HCT116 (cell line): ENCODE data around the gene C5AR2. TPM values are rescaled to one million over a fixed set of nuclear protein-coding genes. Genes with fewer than 3 reads are reported as not detected.

Experiments used
- ATAC-seq: fragments of 200-7000 bp; cut with Tn5 transposase; 2 replicates; pipeline ENCODE4 v1.9.1; 2020; ENCODE audit warnings: mild to moderate bottlenecking, moderate library complexity
- BruUV-seq: library from RNA; stranded (reverse); fragments of 400-500 nt; replicated peaks from 2 replicates; lab custom pipeline; 2021; lab: Mats Ljungman, UMichigan
- CTCF ChIA-PET: fragments of 300-600 bp; sonication (Branson Sonifier 250); formaldehyde crosslinking; loops from one replicate; lab custom pipeline; 2021; ENCODE audit warnings: antibody characterized with exemption; lab: Charles Lee
- POLR2A ChIA-PET: fragments of 300-600, 350-600 bp; sonication (Branson Sonifier 250); formaldehyde crosslinking; loops from one replicate; lab custom pipeline; 2021; ENCODE audit warnings: antibody characterized with exemption; lab: Charles Lee
- RAD21 ChIA-PET, 2 experiments: fragments of 300-600 bp; sonication (Branson Sonifier 250); formaldehyde crosslinking; loops; one replicate each; lab custom pipeline; 2023; ENCODE audit warnings: low total read pairs in 2 of 2; ENCODE audit not compliant: uncharacterized antibody in 2 of 2, unreplicated experiment in 2 of 2, low non-redundant PET in 1 of 2; lab: Charles Lee
- DNase-seq: peaks from one replicate; pipeline ENCODE4 v3.0.0-alpha.2; 2010; ENCODE audit warnings: low read depth, low spot score
- H2AFZ ChIP-seq: fragments of 200-600 bp; shearing (Covaris generic), sonication (generic); 2 replicates; pipeline ENCODE4 v1.6.1; 2017; ENCODE audit warnings: low read depth, mixed run types, mixed read lengths, antibody characterized with exemption, low read length; ENCODE audit not compliant: poor library complexity, severe bottlenecking
- H3K27ac ChIP-seq: 2 replicates; pipeline ENCODE4 v1.5.1; 2012; ENCODE audit warnings: low read depth, low read length
- H3K27me3 ChIP-seq: fragments of 200-600 bp; sonication (generic); 2 replicates; pipeline ENCODE4 v1.6.1; 2016; ENCODE audit warnings: mixed run types, low read length, mixed read lengths; ENCODE audit not compliant: insufficient read depth
- H3K36me3 ChIP-seq, 2 experiments: fragments of 200-500 bp in 1 of 2; fragments of 200-600 bp in 1 of 2; sonication (Bioruptor generic) in 1 of 2; sonication (generic) in 1 of 2; 2 replicates each; pipeline versions ENCODE4 v1.5.1 to v1.6.1; 2014 to 2016; ENCODE audit warnings: low read length in 2 of 2, inconsistent platforms in 1 of 2, mixed read lengths in 1 of 2, mixed run types in 1 of 2; ENCODE audit not compliant: insufficient read depth in 2 of 2, control insufficient read depth in 1 of 2
- H3K4me1 ChIP-seq, 2 experiments: fragments of 200-600 bp in 1 of 2; sonication (generic) in 1 of 2; 2 replicates each; pipeline versions ENCODE4 v1.5.1 to v1.6.1; 2012 to 2017; ENCODE audit warnings: low read length in 2 of 2, inconsistent platforms in 1 of 2, mild to moderate bottlenecking in 1 of 2, mixed read lengths in 1 of 2, mixed run types in 1 of 2, moderate library complexity in 1 of 2; ENCODE audit not compliant: insufficient read depth in 2 of 2, control insufficient read depth in 1 of 2
- H3K4me2 ChIP-seq: fragments of 200-600 bp; sonication (generic); 2 replicates; pipeline ENCODE4 v1.6.1; 2017; ENCODE audit warnings: mixed run types, low read length, mixed read lengths
- H3K4me3 ChIP-seq, 2 experiments: fragments of 200-600 bp in 1 of 2; sonication (generic) in 1 of 2; replicated peaks in 1 of 2; 2 replicates each; pipeline ENCODE4 v1.5.1; 2011 to 2016; ENCODE audit warnings: low read length in 2 of 2, control low read depth in 1 of 2, low read depth in 1 of 2, mild to moderate bottlenecking in 1 of 2, mixed read lengths in 1 of 2, mixed run types in 1 of 2
- H3K79me2 ChIP-seq: fragments of 200-600 bp; sonication (generic); 2 replicates; pipeline ENCODE4 v1.6.1; 2017; ENCODE audit warnings: mild to moderate bottlenecking, mixed run types, low read length, moderate library complexity, mixed read lengths; ENCODE audit not compliant: insufficient read depth
- H3K9ac ChIP-seq: fragments of 200-600 bp; sonication (generic); 2 replicates; pipeline ENCODE4 v1.6.1; 2016; ENCODE audit warnings: low read length, mixed read lengths
- H3K9me2 ChIP-seq: fragments of 200-600 bp; sonication (generic), shearing (Covaris generic); 2 replicates; pipeline ENCODE4 v1.6.1; 2017; ENCODE audit warnings: mixed run types, mild to moderate bottlenecking, moderate library complexity; ENCODE audit not compliant: insufficient read depth
- H3K9me3 ChIP-seq, 2 experiments: fragments of 200-500 bp in 1 of 2; fragments of 200-600 bp in 1 of 2; sonication (Bioruptor generic) in 1 of 2; sonication (generic) in 1 of 2; 2 replicates each; pipeline ENCODE4 v1.6.1; 2014 to 2017; ENCODE audit warnings: low read length in 2 of 2, mixed read lengths in 2 of 2, inconsistent platforms in 1 of 2, low read depth in 1 of 2, mild to moderate bottlenecking in 1 of 2, mixed run types in 1 of 2, moderate library complexity in 1 of 2; ENCODE audit not compliant: control insufficient read depth in 1 of 2, insufficient read depth in 1 of 2
- H4K20me1 ChIP-seq: fragments of 200-600 bp; sonication (generic), shearing (Covaris generic); 2 replicates; pipeline ENCODE4 v1.6.1; 2017; ENCODE audit warnings: mixed run types, mild to moderate bottlenecking, moderate library complexity; ENCODE audit not compliant: insufficient read depth
- ATF3 ChIP-seq: IDR thresholded peaks from 2 replicates; pipeline ENCODE4 v1.6.1; 2012
- ELF1 ChIP-seq: IDR thresholded peaks from 2 replicates; pipeline ENCODE4 v1.6.1; 2012; ENCODE audit warnings: low read depth, borderline replicate concordance
- EZH2 ChIP-seq: fragments of 200-600 bp; sonication (generic); IDR thresholded peaks from 2 replicates; pipeline ENCODE4 v1.6.1; 2017; ENCODE audit warnings: antibody characterized with exemption, mixed run types
- JUND ChIP-seq: IDR thresholded peaks from 2 replicates; pipeline ENCODE4 v1.6.1; 2012
- MAX ChIP-seq: IDR thresholded peaks from 2 replicates; pipeline ENCODE4 v1.6.1; 2012
- POLR2A ChIP-seq: IDR thresholded peaks from 2 replicates; pipeline ENCODE4 v1.7.0; 2011; ENCODE audit warnings: borderline replicate concordance; ENCODE audit not compliant: insufficient read depth, insufficient read length; ENCODE audit errors: extremely low read depth
- RAD21 ChIP-seq: IDR thresholded peaks from 2 replicates; pipeline ENCODE4 v1.6.1; 2012; ENCODE audit warnings: low read depth, mild to moderate bottlenecking
- REST ChIP-seq: IDR thresholded peaks from 2 replicates; pipeline ENCODE4 v1.6.1; 2012; ENCODE audit warnings: low read depth
- SRF ChIP-seq: IDR thresholded peaks from 2 replicates; pipeline ENCODE4 v1.6.1; 2012; ENCODE audit warnings: low read depth
- YY1 ChIP-seq: IDR thresholded peaks from 2 replicates; pipeline ENCODE4 v1.6.1; 2011; ENCODE audit warnings: low read length, low read depth, moderate library complexity, mild to moderate bottlenecking; ENCODE audit not compliant: insufficient replicate concordance; ENCODE audit errors: extremely low read depth
- ZFX ChIP-seq: fragments of 450-650 bp; IDR thresholded peaks from 2 replicates; pipeline ENCODE4 v1.6.1; 2017
- ZNF274 ChIP-seq: fragments of 200-500 bp; sonication (Bioruptor generic); IDR thresholded peaks from 2 replicates; pipeline ENCODE4 v1.6.1; 2014; ENCODE audit warnings: mild to moderate bottlenecking, low read depth, low read length, inconsistent platforms
- intact Hi-C: fragments of 100-400 bp; cut with micrococcal nuclease; formaldehyde crosslinking; loops from 2 replicates; pipeline ENCODE4 v1.10.0; 2022
- total RNA-seq: library from RNA; stranded (reverse); gene quantifications from one replicate; pipeline ENCODE4 v1.2.1, GENCODE V29; 2021; ENCODE audit not compliant: unreplicated experiment

The C5AR2 gene
- total RNA-seq, 1 experiment from 2014 or later: 0.12 TPM

GRCh38 chr19:47381653-47382279, 49.8 kb downstream of the C5AR2 start:
- CTCF ChIA-PET: interaction anchor here (1.3 to 1.6 kb wide), 2 partner anchors 9 to 33 kb away, joined by 4 to 5 read pairs; partner anchors contain the start of gene DHX34
- H3K9me2 ChIP-seq: no peaks in the 10 kb centered on the region
- no peaks in the 10 kb centered on the region for H3K79me2 ChIP-seq
- no peak overlapping the region for H3K27ac ChIP-seq
- H3K4me2 ChIP-seq: no peak overlapping the region
- H2AFZ ChIP-seq: no peak overlapping the region
- peaks cover 12 to 23% of the 10 kb centered on the region in 2 experiments; a peak in 3 of 4 replicates for H3K36me3 ChIP-seq
- no peak overlapping the region for H3K9ac ChIP-seq
- H3K4me3 ChIP-seq: no peak overlapping the region
- ATAC-seq (no peak), DNase-seq (no peak)
- no TSS peak for BruUV-seq
- no peaks in the 10 kb centered on the region for H4K20me1 ChIP-seq
- 0 out of 4 replicates have a peak, but pooled peaks cover 0 to 4% of the 10 kb centered on the region in 2 experiments for H3K4me1 ChIP-seq
- RAD21 ChIA-PET: no interaction called here
- no peak for TF ChIP-seq ELF1
- TF ChIP-seq REST: no peak
- TF ChIP-seq POLR2A: no peak
- TF ChIP-seq ZFX: no peak
- no peak for TF ChIP-seq EZH2
- no peak for TF ChIP-seq RAD21
- TF ChIP-seq ATF3: no peak
- TF ChIP-seq JUND: no peak
- no peak for TF ChIP-seq SRF
- no peak for TF ChIP-seq ZNF274
- TF ChIP-seq YY1: no peak
- TF ChIP-seq MAX: no peak
- no peaks in the 10 kb centered on the region for H3K9me3 ChIP-seq
- H3K27me3 ChIP-seq: no peaks in the 10 kb centered on the region
- intact Hi-C loops: no loop called here
- POLR2A ChIA-PET: no interaction called here
